Common myeloid progenitor, CD34-positive (primary cell): ENCODE data around the gene NKX2-8.
A peak's percentile ranks its signal among the peaks of the same experiment; 100 is the strongest.

ENCODE experiments used
- CTCF ChIA-PET: fragments of 350-600 bp; sonication (Branson Sonifier 250); formaldehyde crosslinking; loops from one replicate; lab custom pipeline; 2021; ENCODE audit warnings: antibody characterized with exemption; lab: Charles Lee
- POLR2A ChIA-PET: fragments of 350-600 bp; sonication (Branson Sonifier 250); formaldehyde crosslinking; loops from one replicate; lab custom pipeline; 2021; ENCODE audit warnings: antibody characterized with exemption; lab: Charles Lee
- DNase-seq, 3 donors: peaks; one replicate each; pipeline versions ENCODE4 v3.0.0 to v3.0.0-alpha.2; 2013
- H3K27ac ChIP-seq, 2 experiments: 1 replicate in 1 of 2; 2 replicates in 1 of 2; pipeline ENCODE4 v1.7.0; 2013; ENCODE audit warnings: inconsistent platforms in 2 of 2, low read length in 2 of 2, mild to moderate bottlenecking in 2 of 2, low read depth in 1 of 2, moderate library complexity in 1 of 2; ENCODE audit not compliant: severe bottlenecking in 2 of 2, insufficient read depth in 1 of 2, poor library complexity in 1 of 2
- H3K27me3 ChIP-seq, 5 experiments: replicated peaks in 2 of 5; 1 replicate in 3 of 5; 2 replicates in 2 of 5; pipeline versions ENCODE4 v1.6.1 to v1.7.0; 2013; ENCODE audit warnings: low read length in 4 of 5, mild to moderate bottlenecking in 2 of 5, moderate library complexity in 2 of 5, inconsistent platforms in 1 of 5; ENCODE audit not compliant: insufficient read depth in 5 of 5, control insufficient read depth in 4 of 5
- H3K36me3 ChIP-seq, 4 experiments: 1 replicate in 2 of 4; 2 replicates in 2 of 4; pipeline versions ENCODE4 v1.6.1 to v1.7.0; 2013; ENCODE audit warnings: low read length in 3 of 4, control low read depth in 1 of 4, mild to moderate bottlenecking in 1 of 4; ENCODE audit not compliant: control insufficient read depth in 4 of 4, insufficient read depth in 4 of 4
- H3K4me1 ChIP-seq, 4 experiments: 1 replicate in 3 of 4; 2 replicates in 1 of 4; pipeline versions ENCODE4 v1.6.1 to v1.7.1; 2013; ENCODE audit warnings: low read length in 3 of 4, mild to moderate bottlenecking in 3 of 4, control low read depth in 1 of 4, inconsistent platforms in 1 of 4, moderate library complexity in 1 of 4; ENCODE audit not compliant: control insufficient read depth in 4 of 4, insufficient read depth in 4 of 4; ENCODE audit errors: control extremely low read depth in 1 of 4
- H3K4me3 ChIP-seq, 7 experiments: 1 replicate in 4 of 7; 2 replicates in 3 of 7; pipeline versions ENCODE4 v1.5.1 to v1.7.0; 2013; ENCODE audit warnings: mild to moderate bottlenecking in 7 of 7, low read length in 6 of 7, moderate library complexity in 6 of 7, inconsistent platforms in 2 of 7, low read depth in 2 of 7, control low read depth in 1 of 7; ENCODE audit not compliant: insufficient read depth in 4 of 7, control insufficient read depth in 1 of 7; ENCODE audit errors: extremely low read depth in 1 of 7
- H3K9me3 ChIP-seq, 5 experiments: 1 replicate in 4 of 5; 2 replicates in 1 of 5; pipeline versions ENCODE4 v1.6.1 to v1.7.1; 2013; ENCODE audit warnings: low read length in 4 of 5, mild to moderate bottlenecking in 2 of 5, inconsistent platforms in 1 of 5, low read depth in 1 of 5, moderate library complexity in 1 of 5; ENCODE audit not compliant: control insufficient read depth in 4 of 5, insufficient read depth in 2 of 5; ENCODE audit errors: control extremely low read depth in 1 of 5
- WGBS: methylation state at CpG from one replicate; pipeline ENCODE4 v1.1.5; 2013; ENCODE audit not compliant: insufficient coverage; 5-methylcytosine and 5-hydroxymethylcytosine counted together

The NKX2-8 gene

DNA sequence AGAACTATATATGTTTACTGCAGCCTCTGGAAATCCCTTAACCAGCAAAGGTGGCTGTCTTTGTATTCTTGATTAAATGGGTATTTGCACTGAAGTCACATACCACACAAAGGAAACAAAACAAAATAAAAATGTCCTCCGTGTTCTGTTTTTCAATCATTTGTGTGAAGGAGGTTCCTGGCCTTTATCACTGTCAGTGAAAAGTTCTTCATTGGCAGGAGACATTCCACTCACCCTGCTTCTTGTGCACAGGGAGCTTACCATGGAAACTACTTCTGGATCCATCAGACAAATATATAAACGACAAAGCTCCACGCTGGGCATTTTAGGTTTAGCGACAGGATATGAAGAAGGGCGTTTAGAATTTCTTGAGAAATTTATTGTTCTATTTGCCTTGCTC, 5.7 kb upstream of the NKX2-8 start:
- Histone ChIP-seq H3K4me1 (no peaks in the 10 kb centered on the region), H3K27me3 (peaks cover 29 to 93% (median 56%) of the 10 kb centered on the region in 5 experiments), H3K27ac (no peak overlapping the region), H3K9me3 (peaks cover 0 to 2% (median 0%) of the 10 kb centered on the region in 5 experiments), H3K4me3 (no peak overlapping the region), H3K36me3 (no peaks in the 10 kb centered on the region)
- ChIA-PET POLR2A (no interaction called here), CTCF (interaction anchor here (0.7 to 2.2 kb wide), 6 partner anchors 10 to 37 kb away, joined by 3 to 7 read pairs (median 4); no protein-coding TSS in a partner anchor)
- DNase-seq: no peak
- 0% methylated on average over 1 of the region's 5 CpGs for WGBS

DNA sequence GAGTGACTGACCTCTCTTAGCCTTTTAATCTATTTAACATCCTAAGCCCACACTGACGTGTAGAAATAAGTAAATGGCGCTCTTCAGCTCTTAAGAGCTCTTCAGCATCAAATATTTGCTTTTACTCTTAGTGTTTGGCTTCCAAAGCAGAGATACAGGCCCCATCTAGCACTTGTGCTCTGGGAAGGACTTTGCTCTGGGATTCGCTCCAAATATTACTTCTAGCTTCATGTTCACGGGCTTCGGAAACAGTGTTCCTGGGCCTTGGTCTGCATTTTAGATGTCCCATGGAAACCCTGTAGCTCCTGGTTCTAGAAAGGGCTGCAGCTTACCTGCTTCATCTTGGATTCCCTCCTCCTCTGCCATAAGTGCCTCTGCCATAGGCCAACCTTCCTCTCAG, 2.7 kb upstream of the NKX2-8 start:
- peaks cover 24 to 96% (median 52%) of the 10 kb centered on the region in 5 experiments for H3K27me3 ChIP-seq
- WGBS: 31% methylated on average over 5 of the region's 5 CpGs

GRCh38 chr14:36583893-36584811, 1.7 kb upstream of the NKX2-8 start:
- H3K27ac ChIP-seq: no peak overlapping the region
- peaks cover 23 to 98% (median 54%) of the 10 kb centered on the region in 5 experiments for H3K27me3 ChIP-seq
- POLR2A ChIA-PET: no interaction called here
- peaks cover 0 to 2% (median 0%) of the 10 kb centered on the region in 5 experiments for H3K9me3 ChIP-seq
- CTCF ChIA-PET: interaction anchor here (0.6 to 1.2 kb wide), 3 partner anchors 21 to 235 kb away, joined by 3 to 5 read pairs (median 3); no protein-coding TSS in a partner anchor
- H3K4me1 ChIP-seq: peaks cover 0 to 17% (median 12%) of the 10 kb centered on the region in 4 experiments
- H3K36me3 ChIP-seq: no peaks in the 10 kb centered on the region
- 4% methylated on average over 46 of the region's 53 CpGs for WGBS
- H3K4me3 ChIP-seq: no peak overlapping the region
- no peak for DNase-seq

More for the DNA sequence above, 2.7 kb upstream of the NKX2-8 start:
- Histone ChIP-seq H3K36me3 (no peaks in the 10 kb centered on the region), H3K9me3 (peaks cover 0 to 2% (median 0%) of the 10 kb centered on the region in 5 experiments), H3K4me1 (peaks cover 0 to 17% (median 12%) of the 10 kb centered on the region in 4 experiments), H3K27ac (no peak overlapping the region), H3K4me3 (no peak overlapping the region)
- ChIA-PET POLR2A (no interaction called here), CTCF (interaction anchor here (1.3 kb wide), 1 partner anchor 19 kb away, joined by 3 read pairs; no protein-coding TSS in a partner anchor)
- DNase-seq: no peak

DNA sequence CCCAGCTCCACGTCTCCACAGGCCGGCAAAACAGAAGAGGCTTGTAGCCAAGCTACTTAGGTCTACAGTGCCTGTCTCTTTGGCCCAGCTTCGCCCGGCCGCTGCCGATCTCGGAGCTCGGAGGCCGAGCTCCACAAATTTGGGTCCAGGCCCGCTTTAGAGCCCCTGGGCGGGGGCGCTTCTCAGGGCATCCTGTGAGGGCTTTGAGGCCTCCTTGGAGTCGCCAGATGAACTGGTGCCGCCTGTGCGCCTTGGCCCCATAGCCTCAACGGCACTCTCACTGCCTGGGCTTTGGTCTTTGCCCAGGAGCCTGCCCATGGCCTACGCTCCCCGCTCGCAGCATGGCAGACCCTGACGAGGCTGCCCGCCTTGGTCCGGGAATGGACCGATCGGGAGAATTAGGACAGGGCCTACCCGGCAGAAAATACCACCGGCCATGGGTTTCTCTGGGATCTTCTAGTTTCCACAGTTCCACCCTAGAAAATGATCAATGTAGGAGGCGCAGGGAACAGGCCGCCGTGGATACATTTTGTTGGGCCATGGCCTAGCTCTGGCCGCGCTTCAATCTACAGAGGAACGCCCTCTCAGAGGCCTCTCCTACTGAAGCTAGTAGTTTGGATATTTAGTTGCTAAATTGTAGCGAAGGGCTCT, 953 bp upstream of the NKX2-8 start:
- Histone ChIP-seq H3K27me3 (peaks cover 22 to 98% (median 50%) of the 10 kb centered on the region in 5 experiments), H3K27ac (no peak overlapping the region), H3K4me1 (peaks cover 0 to 17% (median 12%) of the 10 kb centered on the region in 4 experiments), H3K36me3 (no peaks in the 10 kb centered on the region), H3K4me3 (no peak overlapping the region), H3K9me3 (peaks cover 0 to 2% (median 0%) of the 10 kb centered on the region in 5 experiments)
- DNase-seq: no peak
- ChIA-PET POLR2A (no interaction called here), CTCF (interaction anchor here (1.2 kb wide), 1 partner anchor 72 kb away, joined by 3 read pairs; no protein-coding TSS in a partner anchor)
- 7% methylated on average over 28 of the region's 33 CpGs for WGBS

DNA sequence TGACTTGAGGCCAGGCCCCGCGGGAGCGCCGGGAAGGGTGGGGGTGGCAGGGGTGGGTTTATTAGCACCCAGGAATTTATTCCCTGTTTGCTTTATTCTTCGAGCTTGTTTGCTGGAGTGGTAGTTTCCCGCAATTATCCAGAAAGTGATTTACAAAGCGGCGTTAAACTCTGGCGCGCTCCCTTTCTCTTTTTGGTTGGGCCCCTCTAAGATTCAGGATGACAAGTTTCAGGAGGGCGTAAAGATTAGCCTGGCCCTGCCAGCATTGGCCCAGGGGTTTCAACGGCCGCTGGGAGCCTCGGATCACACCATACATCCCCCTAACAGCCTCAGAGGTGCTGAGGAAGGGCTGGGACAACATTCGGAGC, 444 bp upstream of the NKX2-8 start:
- peaks cover 0 to 2% (median 0%) of the 10 kb centered on the region in 5 experiments for H3K9me3 ChIP-seq
- no peak overlapping the region for H3K27ac ChIP-seq
- POLR2A ChIA-PET: no interaction called here
- H3K4me3 ChIP-seq: no peak overlapping the region
- 4% methylated on average over 11 of the region's 15 CpGs for WGBS
- CTCF ChIA-PET: no interaction called here
- H3K27me3 ChIP-seq: peaks cover 18 to 98% (median 48%) of the 10 kb centered on the region in 5 experiments
- no peaks in the 10 kb centered on the region for H3K36me3 ChIP-seq
- no peak for DNase-seq
- H3K4me1 ChIP-seq: peaks cover 0 to 17% (median 12%) of the 10 kb centered on the region in 4 experiments

GRCh38 chr14:36580856-36581831, 1.3 kb downstream of the NKX2-8 start:
- H3K36me3 ChIP-seq: no peaks in the 10 kb centered on the region
- H3K27me3 ChIP-seq: peaks cover 12 to 99% (median 47%) of the 10 kb centered on the region in 5 experiments
- H3K4me1 ChIP-seq: peaks cover 0 to 17% (median 12%) of the 10 kb centered on the region in 4 experiments
- POLR2A ChIA-PET: no interaction called here
- DNase-seq: peak in 2 of 3 donors; percentile 33 to 48
- H3K27ac ChIP-seq: no peak overlapping the region
- peak overlapping the region in 6 of 7 experiments; percentile 20 to 69 (median 57) for H3K4me3 ChIP-seq
- 1% methylated on average over 87 of the region's 103 CpGs for WGBS
- peaks cover 0 to 2% (median 0%) of the 10 kb centered on the region in 5 experiments for H3K9me3 ChIP-seq
- CTCF ChIA-PET: no interaction called here
